Fibroblast of lung (primary cell): ENCODE results near the gene ZNF835.

Experiments
- EZH2 ChIP-seq: IDR thresholded peaks from 2 replicates; pipeline ENCODE4 v1.5.1; 2012; ENCODE audit warnings: low read length, control low read depth, mild to moderate bottlenecking; ENCODE audit errors: missing control alignments
- TF ChIP-seq, protein P1 (sequence below), 2 donors: IDR thresholded peaks in 1 of 2; conservative IDR thresholded peaks in 1 of 2; 1 replicate in 1 of 2; 2 replicates in 1 of 2; pipeline ENCODE4 v1.5.1; 2011 to 2012; ENCODE audit warnings: low read length in 2 of 2, control low read depth in 1 of 2, inconsistent platforms in 1 of 2, low read depth in 1 of 2, mild to moderate bottlenecking in 1 of 2

- TF ChIP-seq EZH2: no peak
- TF ChIP-seq, protein P1, sequence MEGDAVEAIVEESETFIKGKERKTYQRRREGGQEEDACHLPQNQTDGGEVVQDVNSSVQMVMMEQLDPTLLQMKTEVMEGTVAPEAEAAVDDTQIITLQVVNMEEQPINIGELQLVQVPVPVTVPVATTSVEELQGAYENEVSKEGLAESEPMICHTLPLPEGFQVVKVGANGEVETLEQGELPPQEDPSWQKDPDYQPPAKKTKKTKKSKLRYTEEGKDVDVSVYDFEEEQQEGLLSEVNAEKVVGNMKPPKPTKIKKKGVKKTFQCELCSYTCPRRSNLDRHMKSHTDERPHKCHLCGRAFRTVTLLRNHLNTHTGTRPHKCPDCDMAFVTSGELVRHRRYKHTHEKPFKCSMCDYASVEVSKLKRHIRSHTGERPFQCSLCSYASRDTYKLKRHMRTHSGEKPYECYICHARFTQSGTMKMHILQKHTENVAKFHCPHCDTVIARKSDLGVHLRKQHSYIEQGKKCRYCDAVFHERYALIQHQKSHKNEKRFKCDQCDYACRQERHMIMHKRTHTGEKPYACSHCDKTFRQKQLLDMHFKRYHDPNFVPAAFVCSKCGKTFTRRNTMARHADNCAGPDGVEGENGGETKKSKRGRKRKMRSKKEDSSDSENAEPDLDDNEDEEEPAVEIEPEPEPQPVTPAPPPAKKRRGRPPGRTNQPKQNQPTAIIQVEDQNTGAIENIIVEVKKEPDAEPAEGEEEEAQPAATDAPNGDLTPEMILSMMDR (conservative IDR thresholded peaks at IDR 0.05 in 1 of 2, IDR thresholded peaks at IDR 0.05 in 1 of 2; ENCODE audit: low read depth in 1 of 2, low read length in 2 of 2): no peak
Measured at GRCh38 chr19:56707821-56708220, 36.3 kb upstream of the ZNF835 start.
